DOHH2 (cell line): ENCODE measurements around the gene TMEM127.

Experiments
- H3F3A ChIP-seq: fragments of 200-600 bp; sonication (generic), shearing (Covaris generic); 2 replicates; pipeline ENCODE4 v1.6.0; 2016; ENCODE audit warnings: antibody characterized with exemption, mild to moderate bottlenecking; ENCODE audit not compliant: control insufficient read depth, insufficient read depth
- H3K27ac ChIP-seq: fragments of 200-600 bp; sonication (generic); 2 replicates; pipeline ENCODE4 v1.5.1; 2014; ENCODE audit warnings: low read depth, mild to moderate bottlenecking, low read length, moderate library complexity
- H3K27me3 ChIP-seq: fragments of 200-600 bp; sonication (generic); 2 replicates; pipeline ENCODE4 v1.6.1; 2014; ENCODE audit warnings: mild to moderate bottlenecking, low read length, mixed read lengths; ENCODE audit not compliant: control insufficient read depth
- H3K36me3 ChIP-seq: fragments of 200-600 bp; sonication (generic); 2 replicates; pipeline ENCODE4 v1.6.1; 2014; ENCODE audit warnings: mild to moderate bottlenecking, low read length, moderate library complexity, mixed read lengths; ENCODE audit not compliant: control insufficient read depth
- H3K4me1 ChIP-seq: fragments of 200-600 bp; sonication (generic); 2 replicates; pipeline ENCODE4 v1.6.1; 2014; ENCODE audit warnings: mild to moderate bottlenecking, low read length, mixed read lengths; ENCODE audit not compliant: control insufficient read depth
- H3K4me2 ChIP-seq: fragments of 200-600 bp; sonication (generic); 2 replicates; pipeline ENCODE4 v1.6.0; 2014; ENCODE audit warnings: mild to moderate bottlenecking, low read length, moderate library complexity
- H3K4me3 ChIP-seq: fragments of 200-600 bp; sonication (generic); 2 replicates; pipeline ENCODE4 v1.5.1; 2014; ENCODE audit warnings: mild to moderate bottlenecking, low read length, mixed read lengths
- H3K79me2 ChIP-seq: fragments of 200-600 bp; sonication (generic); 2 replicates; pipeline ENCODE4 v1.6.1; 2014; ENCODE audit warnings: mild to moderate bottlenecking, low read length, mixed read lengths; ENCODE audit not compliant: control insufficient read depth
- H3K9me2 ChIP-seq: fragments of 200-600 bp; sonication (generic); replicated peaks from 2 replicates; pipeline ENCODE4 v1.6.1; 2014; ENCODE audit warnings: mild to moderate bottlenecking, low read length, mixed read lengths; ENCODE audit not compliant: control insufficient read depth
- H3K9me3 ChIP-seq: fragments of 200-600 bp; sonication (generic); 2 replicates; pipeline ENCODE4 v1.6.1; 2014; ENCODE audit warnings: antibody characterized with exemption, low read length, mixed read lengths; ENCODE audit not compliant: control insufficient read depth, insufficient read depth
- H4K20me1 ChIP-seq: fragments of 200-600 bp; sonication (generic); 2 replicates; pipeline ENCODE4 v1.6.0; 2014; ENCODE audit warnings: low read depth, mild to moderate bottlenecking, antibody characterized with exemption, low read length, moderate library complexity; ENCODE audit not compliant: control insufficient read depth, insufficient read depth
- CTCF ChIP-seq: fragments of 200-600 bp; sonication (generic); IDR thresholded peaks from one replicate; pipeline ENCODE4 v1.5.1; 2014; ENCODE audit warnings: antibody characterized with exemption, mild to moderate bottlenecking, low read depth, low read length; ENCODE audit not compliant: poor library complexity, severe bottlenecking
- EZH2phosphoT487 ChIP-seq: fragments of 200-600 bp; sonication (generic); IDR thresholded peaks from 2 replicates; pipeline ENCODE4 v1.6.1; 2017; ENCODE audit warnings: borderline replicate concordance, mild to moderate bottlenecking, antibody characterized with exemption, low read length, moderate library complexity, mixed read lengths

Gene TMEM127

GRCh38 chr2:96267159-96267971 lies 1.6 kb upstream of the TMEM127 start:
- Histone ChIP-seq H3K79me2 (peaks cover 59% of the 10 kb centered on the region), H4K20me1 (peaks cover 7% of the 10 kb centered on the region), H3K4me3 (peak overlapping the region; percentile 95), H3K27me3 (no peaks in the 10 kb centered on the region), H3K27ac (no peak overlapping the region; the same call in 1 of the 2 replicates), H3K9me2 (no peaks in the 10 kb centered on the region), H3K4me2 (peak overlapping the region; percentile 61), H3F3A (0 out of 2 replicates have a peak, but pooled peaks cover 7% of the 10 kb centered on the region), H3K36me3 (peaks cover 67% of the 10 kb centered on the region), H3K9me3 (no peaks in the 10 kb centered on the region), H3K4me1 (peaks cover 23% of the 10 kb centered on the region)
- TF ChIP-seq EZH2phosphoT487 (no peak), CTCF (peak; percentile 47)

- peaks cover 67% of the 10 kb centered on the region for H3K36me3 ChIP-seq
- H4K20me1 ChIP-seq, result peaks cover 14% of the 10 kb centered on the region
- H3K27me3 ChIP-seq, result no peaks in the 10 kb centered on the region
- peaks cover 36% of the 10 kb centered on the region for H3K4me1 ChIP-seq
- H3K27ac ChIP-seq, result peak overlapping the region; percentile 48
- peak overlapping the region; percentile 95 for H3K4me3 ChIP-seq
- TF ChIP-seq CTCF, result no peak
- TF ChIP-seq EZH2phosphoT487, result no peak
- H3K9me3 ChIP-seq, result no peaks in the 10 kb centered on the region
- no peaks in the 10 kb centered on the region for H3F3A ChIP-seq
- peak overlapping the region; percentile 67 for H3K4me2 ChIP-seq
- no peaks in the 10 kb centered on the region for H3K9me2 ChIP-seq
- H3K79me2 ChIP-seq, result peaks cover 78% of the 10 kb centered on the region
These were observed 403 bp downstream of the TMEM127 start for GRCh38 chr2:96265349-96265839.

- H3K4me1 ChIP-seq, result peaks cover 40% of the 10 kb centered on the region
These were observed 995 bp downstream of the TMEM127 start for GRCh38 chr2:96264656-96265348.

More at GRCh38 chr2:96264656-96265348, 995 bp downstream of the TMEM127 start:
- peak overlapping the region; percentile 67 for H3K4me2 ChIP-seq
- peaks cover 17% of the 10 kb centered on the region for H4K20me1 ChIP-seq
- TF ChIP-seq EZH2phosphoT487 (no peak), CTCF (peak; percentile 86)
- H3K27ac ChIP-seq, result peak overlapping the region; percentile 48
- peaks cover 70% of the 10 kb centered on the region for H3K36me3 ChIP-seq
- H3F3A ChIP-seq, result no peaks in the 10 kb centered on the region
- no peaks in the 10 kb centered on the region for H3K27me3 ChIP-seq
- no peaks in the 10 kb centered on the region for H3K9me2 ChIP-seq
- H3K9me3 ChIP-seq, result no peaks in the 10 kb centered on the region
- H3K79me2 ChIP-seq, result peaks cover 84% of the 10 kb centered on the region
- H3K4me3 ChIP-seq, result peak overlapping the region; percentile 95
